ENCODE measurements around the gene DAB1.

The DAB1 gene

GRCh38 chr1:57063406-57064125 lies 360.3 kb downstream of the DAB1 start:
- no peak for DNase-seq

- DNase-seq: no peak
Measured at GRCh38 chr1:57061369-57061768, 362.5 kb downstream of the DAB1 start.

GRCh38 chr1:57060451-57060850 lies 363.4 kb downstream of the DAB1 start:
- DNase-seq: no peak

- no peak for DNase-seq
Measured at GRCh38 chr1:57058652-57059501, 365.0 kb downstream of the DAB1 start.

- no peak for DNase-seq
Measured at GRCh38 chr1:57048856-57049255, 375.0 kb downstream of the DAB1 start.

- no peak for DNase-seq
Measured at GRCh38 chr1:57046462-57046861, 377.4 kb downstream of the DAB1 start.

- no peak for DNase-seq
Measured at GRCh38 chr1:57041901-57042300, 382.0 kb downstream of the DAB1 start.

GRCh38 chr1:57040811-57041210 lies 383.0 kb downstream of the DAB1 start:
- DNase-seq: no peak

GRCh38 chr1:57036641-57037579 lies 386.9 kb downstream of the DAB1 start:
- DNase-seq: no peak

GRCh38 chr1:57034713-57035112 lies 389.1 kb downstream of the DAB1 start:
- DNase-seq: no peak

GRCh38 chr1:57033222-57034001 lies 390.4 kb downstream of the DAB1 start:
- DNase-seq: no peak

GRCh38 chr1:57026624-57027354 lies 397.1 kb downstream of the DAB1 start:
- DNase-seq: peak; percentile 3

GRCh38 chr1:57024855-57025254 lies 399.0 kb downstream of the DAB1 start:
- DNase-seq: peak; percentile 33

- no peak for DNase-seq
Measured at GRCh38 chr1:57024428-57024827, 399.4 kb downstream of the DAB1 start.

GRCh38 chr1:57020216-57020615 lies 403.6 kb downstream of the DAB1 start:
- DNase-seq: no peak

- DNase-seq: peak; percentile 50
Measured at GRCh38 chr1:57019236-57019839, 404.5 kb downstream of the DAB1 start.

GRCh38 chr1:57018119-57018518 lies 405.7 kb downstream of the DAB1 start:
- DNase-seq: no peak

- no peak for DNase-seq
Measured at GRCh38 chr1:57017717-57018116, 406.1 kb downstream of the DAB1 start.

- DNase-seq: peak; percentile 35
Measured at GRCh38 chr1:57017200-57017599, 406.7 kb downstream of the DAB1 start.

GRCh38 chr1:57015071-57015470 lies 408.8 kb downstream of the DAB1 start:
- no peak for DNase-seq

GRCh38 chr1:57013522-57013921 lies 410.3 kb downstream of the DAB1 start:
- no peak for DNase-seq
